Panc1 (cell line): ENCODE results near the gene MSANTD3.

Experiments used
- POLR2AphosphoS5 ChIP-seq: IDR thresholded peaks from 2 replicates; pipeline ENCODE4 v1.6.1; 2012; ENCODE audit warnings: mild to moderate bottlenecking, low read depth, low read length, moderate library complexity
- SIN3A ChIP-seq: IDR thresholded peaks from 2 replicates; pipeline ENCODE4 v1.6.1; 2012; ENCODE audit warnings: low read depth, mild to moderate bottlenecking, low read length, moderate library complexity, borderline replicate concordance; ENCODE audit not compliant: insufficient read depth
- TCF7L2 ChIP-seq: IDR thresholded peaks from 2 replicates; pipeline ENCODE4 v1.6.1; 2011; ENCODE audit warnings: mild to moderate bottlenecking, low read depth, low read length, inconsistent platforms
- TF ChIP-seq, protein P1 (sequence below): fragments of 450-650 bp; IDR thresholded peaks from 2 replicates; pipeline ENCODE4 v1.5.1; 2017; ENCODE audit warnings: mild to moderate bottlenecking
- TF ChIP-seq, protein P2 (sequence below), 2 experiments: IDR thresholded peaks; 2 replicates each; pipeline ENCODE4 v1.6.1; 2011 to 2012; ENCODE audit warnings: low read depth in 2 of 2, control low read depth in 1 of 2, low read length in 1 of 2, mild to moderate bottlenecking in 1 of 2, moderate library complexity in 1 of 2; ENCODE audit not compliant: insufficient read depth in 1 of 2

DNA sequence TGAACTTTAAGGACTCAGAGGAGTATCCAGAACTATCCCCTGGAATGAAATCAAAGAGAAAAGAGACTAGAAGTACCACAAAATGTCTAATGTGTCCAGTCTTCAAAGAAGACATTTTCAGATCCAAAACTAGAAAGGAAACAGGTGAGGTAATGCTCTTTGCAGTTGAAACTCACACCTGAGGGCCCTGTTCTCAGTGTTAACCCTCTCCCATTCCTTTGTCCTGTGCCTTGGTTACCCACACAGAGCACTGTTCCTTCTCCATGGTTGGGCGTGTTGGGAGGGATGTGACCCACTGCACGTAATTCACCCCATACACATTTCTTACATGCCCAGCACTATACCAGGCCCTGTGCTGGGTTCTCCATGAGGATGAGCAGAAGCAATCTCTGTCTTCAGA lies 21.3 kb downstream of the MSANTD3 start:
- TF ChIP-seq, protein P1, sequence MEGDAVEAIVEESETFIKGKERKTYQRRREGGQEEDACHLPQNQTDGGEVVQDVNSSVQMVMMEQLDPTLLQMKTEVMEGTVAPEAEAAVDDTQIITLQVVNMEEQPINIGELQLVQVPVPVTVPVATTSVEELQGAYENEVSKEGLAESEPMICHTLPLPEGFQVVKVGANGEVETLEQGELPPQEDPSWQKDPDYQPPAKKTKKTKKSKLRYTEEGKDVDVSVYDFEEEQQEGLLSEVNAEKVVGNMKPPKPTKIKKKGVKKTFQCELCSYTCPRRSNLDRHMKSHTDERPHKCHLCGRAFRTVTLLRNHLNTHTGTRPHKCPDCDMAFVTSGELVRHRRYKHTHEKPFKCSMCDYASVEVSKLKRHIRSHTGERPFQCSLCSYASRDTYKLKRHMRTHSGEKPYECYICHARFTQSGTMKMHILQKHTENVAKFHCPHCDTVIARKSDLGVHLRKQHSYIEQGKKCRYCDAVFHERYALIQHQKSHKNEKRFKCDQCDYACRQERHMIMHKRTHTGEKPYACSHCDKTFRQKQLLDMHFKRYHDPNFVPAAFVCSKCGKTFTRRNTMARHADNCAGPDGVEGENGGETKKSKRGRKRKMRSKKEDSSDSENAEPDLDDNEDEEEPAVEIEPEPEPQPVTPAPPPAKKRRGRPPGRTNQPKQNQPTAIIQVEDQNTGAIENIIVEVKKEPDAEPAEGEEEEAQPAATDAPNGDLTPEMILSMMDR = no peak
- TF ChIP-seq POLR2AphosphoS5 (no peak), SIN3A (no peak), TCF7L2 (no peak)
- TF ChIP-seq, protein P2, sequence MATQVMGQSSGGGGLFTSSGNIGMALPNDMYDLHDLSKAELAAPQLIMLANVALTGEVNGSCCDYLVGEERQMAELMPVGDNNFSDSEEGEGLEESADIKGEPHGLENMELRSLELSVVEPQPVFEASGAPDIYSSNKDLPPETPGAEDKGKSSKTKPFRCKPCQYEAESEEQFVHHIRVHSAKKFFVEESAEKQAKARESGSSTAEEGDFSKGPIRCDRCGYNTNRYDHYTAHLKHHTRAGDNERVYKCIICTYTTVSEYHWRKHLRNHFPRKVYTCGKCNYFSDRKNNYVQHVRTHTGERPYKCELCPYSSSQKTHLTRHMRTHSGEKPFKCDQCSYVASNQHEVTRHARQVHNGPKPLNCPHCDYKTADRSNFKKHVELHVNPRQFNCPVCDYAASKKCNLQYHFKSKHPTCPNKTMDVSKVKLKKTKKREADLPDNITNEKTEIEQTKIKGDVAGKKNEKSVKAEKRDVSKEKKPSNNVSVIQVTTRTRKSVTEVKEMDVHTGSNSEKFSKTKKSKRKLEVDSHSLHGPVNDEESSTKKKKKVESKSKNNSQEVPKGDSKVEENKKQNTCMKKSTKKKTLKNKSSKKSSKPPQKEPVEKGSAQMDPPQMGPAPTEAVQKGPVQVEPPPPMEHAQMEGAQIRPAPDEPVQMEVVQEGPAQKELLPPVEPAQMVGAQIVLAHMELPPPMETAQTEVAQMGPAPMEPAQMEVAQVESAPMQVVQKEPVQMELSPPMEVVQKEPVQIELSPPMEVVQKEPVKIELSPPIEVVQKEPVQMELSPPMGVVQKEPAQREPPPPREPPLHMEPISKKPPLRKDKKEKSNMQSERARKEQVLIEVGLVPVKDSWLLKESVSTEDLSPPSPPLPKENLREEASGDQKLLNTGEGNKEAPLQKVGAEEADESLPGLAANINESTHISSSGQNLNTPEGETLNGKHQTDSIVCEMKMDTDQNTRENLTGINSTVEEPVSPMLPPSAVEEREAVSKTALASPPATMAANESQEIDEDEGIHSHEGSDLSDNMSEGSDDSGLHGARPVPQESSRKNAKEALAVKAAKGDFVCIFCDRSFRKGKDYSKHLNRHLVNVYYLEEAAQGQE (IDR thresholded peaks at IDR 0.05; ENCODE audit: insufficient read depth in 1 of 2, low read depth in 2 of 2, low read length in 1 of 2) = no peak
